Neural progenitor cell (in vitro differentiated cells): ENCODE data around the gene CYB5D1. TPM values are rescaled to one million over a fixed set of nuclear protein-coding genes. Genes with fewer than 3 reads are reported as not detected.

Experiments
- DNase-seq: peaks from one replicate; pipeline ENCODE4 v3.0.0-alpha.2; 2016; ENCODE audit warnings: low spot score
- H2AFZ ChIP-seq: fragments of 200-600 bp; sonication (generic); replicated peaks from 2 replicates; pipeline ENCODE4 v1.6.1; 2016; ENCODE audit warnings: antibody characterized with exemption
- H3F3A ChIP-seq: fragments of 200-600 bp; sonication (generic); 2 replicates; pipeline ENCODE4 v1.6.1; 2016; ENCODE audit warnings: antibody characterized with exemption, low read depth
- H3K27ac ChIP-seq: fragments of 200-600 bp; sonication (generic); 2 replicates; pipeline ENCODE4 v1.5.1; 2016; ENCODE audit warnings: mild to moderate bottlenecking
- H3K27me3 ChIP-seq: fragments of 200-600 bp; sonication (generic); 2 replicates; pipeline ENCODE4 v1.6.1; 2016; ENCODE audit warnings: mild to moderate bottlenecking, moderate library complexity
- H3K36me3 ChIP-seq: fragments of 200-600 bp; sonication (generic); 2 replicates; pipeline ENCODE4 v1.5.1; 2016
- H3K4me1 ChIP-seq: fragments of 200-600 bp; sonication (generic); 2 replicates; pipeline ENCODE4 v1.6.1; 2016; ENCODE audit warnings: mixed run types
- H3K4me2 ChIP-seq: fragments of 200-600 bp; sonication (generic); 2 replicates; pipeline ENCODE4 v1.6.1; 2016
- H3K4me3 ChIP-seq: fragments of 200-600 bp; sonication (generic); 2 replicates; pipeline ENCODE4 v1.5.1; 2016
- H3K79me2 ChIP-seq: fragments of 200-600 bp; sonication (generic); 2 replicates; pipeline ENCODE4 v1.6.1; 2016; ENCODE audit warnings: low read depth
- H3K9ac ChIP-seq: fragments of 200-600 bp; sonication (generic); 2 replicates; pipeline ENCODE4 v1.6.1; 2016
- H3K9me3 ChIP-seq: fragments of 200-600 bp; sonication (generic); 2 replicates; pipeline ENCODE4 v1.5.1; 2016; ENCODE audit warnings: low read depth
- H4K20me1 ChIP-seq: fragments of 200-600 bp; sonication (generic); 2 replicates; pipeline ENCODE4 v1.6.1; 2016; ENCODE audit warnings: low read depth
- H3K27ac Mint-ChIP-seq: 3 replicates; pipeline ENCODE4 v1.8.0; 2021; ENCODE audit warnings: mixed read lengths
- H3K27me3 Mint-ChIP-seq: 2 replicates; pipeline ENCODE4 v1.8.0; 2022; ENCODE audit warnings: low read depth, mild to moderate bottlenecking, inconsistent platforms, moderate library complexity, mixed read lengths; ENCODE audit not compliant: insufficient read depth
- H3K36me3 Mint-ChIP-seq: 3 replicates; pipeline ENCODE4 v1.8.0; 2021; ENCODE audit warnings: mixed read lengths
- H3K4me1 Mint-ChIP-seq: 3 replicates; pipeline ENCODE4 v1.8.0; 2021; ENCODE audit warnings: mixed read lengths
- H3K4me3 Mint-ChIP-seq: 3 replicates; pipeline ENCODE4 v1.8.0; 2021; ENCODE audit warnings: mild to moderate bottlenecking, moderate library complexity, mixed read lengths
- H3K9me3 Mint-ChIP-seq: 3 replicates; pipeline ENCODE4 v1.8.0; 2020; ENCODE audit warnings: mixed read lengths
- EZH2 ChIP-seq: fragments of 200-600 bp; sonication (generic); IDR thresholded peaks from 2 replicates; pipeline ENCODE4 v1.6.1; 2017; ENCODE audit warnings: antibody characterized with exemption, mild to moderate bottlenecking, moderate library complexity
- EZH2phosphoT487 ChIP-seq: fragments of 200-600 bp; sonication (generic); IDR thresholded peaks from 2 replicates; pipeline ENCODE4 v1.6.1; 2017; ENCODE audit warnings: antibody characterized with exemption
- total RNA-seq: library from RNA; depleted of rRNA; stranded (reverse); fragments of >200 nt; gene quantifications from 2 replicates; pipeline ENCODE4 v1.2.3, GENCODE V29; 2015; ENCODE audit warnings: low replicate concordance
- TF ChIP-seq, protein P1 (sequence below): fragments of 200-600 bp; sonication (generic); IDR thresholded peaks from 2 replicates; pipeline ENCODE4 v1.5.1; 2017; ENCODE audit warnings: antibody characterized with exemption, mild to moderate bottlenecking

CYB5D1 gene
- total RNA-seq, 1 donor from 2014 or later, result 12.9 TPM

- Histone ChIP-seq H3K4me2 (peak within 1 kb of the TSS; percentile 91), H3F3A (peaks cover 39% of the 10 kb centered on the region), H2AFZ (peak within 1 kb of the TSS; percentile 98), H3K79me2 (peaks cover 12% of the 10 kb centered on the region), H3K27ac (no peak within 1 kb of the TSS), H4K20me1 (peaks cover 12% of the 10 kb centered on the region), H3K4me1 (peaks cover 17% of the 10 kb centered on the region), H3K4me3 (peak within 1 kb of the TSS; percentile 71), H3K9ac (no peak within 1 kb of the TSS), H3K36me3 (no peaks in the 10 kb centered on the region), H3K9me3 (no peaks in the 10 kb centered on the region), H3K27me3 (peaks cover 45% of the 10 kb centered on the region)
- no peak for TF ChIP-seq EZH2phosphoT487
- TF ChIP-seq, protein P1, sequence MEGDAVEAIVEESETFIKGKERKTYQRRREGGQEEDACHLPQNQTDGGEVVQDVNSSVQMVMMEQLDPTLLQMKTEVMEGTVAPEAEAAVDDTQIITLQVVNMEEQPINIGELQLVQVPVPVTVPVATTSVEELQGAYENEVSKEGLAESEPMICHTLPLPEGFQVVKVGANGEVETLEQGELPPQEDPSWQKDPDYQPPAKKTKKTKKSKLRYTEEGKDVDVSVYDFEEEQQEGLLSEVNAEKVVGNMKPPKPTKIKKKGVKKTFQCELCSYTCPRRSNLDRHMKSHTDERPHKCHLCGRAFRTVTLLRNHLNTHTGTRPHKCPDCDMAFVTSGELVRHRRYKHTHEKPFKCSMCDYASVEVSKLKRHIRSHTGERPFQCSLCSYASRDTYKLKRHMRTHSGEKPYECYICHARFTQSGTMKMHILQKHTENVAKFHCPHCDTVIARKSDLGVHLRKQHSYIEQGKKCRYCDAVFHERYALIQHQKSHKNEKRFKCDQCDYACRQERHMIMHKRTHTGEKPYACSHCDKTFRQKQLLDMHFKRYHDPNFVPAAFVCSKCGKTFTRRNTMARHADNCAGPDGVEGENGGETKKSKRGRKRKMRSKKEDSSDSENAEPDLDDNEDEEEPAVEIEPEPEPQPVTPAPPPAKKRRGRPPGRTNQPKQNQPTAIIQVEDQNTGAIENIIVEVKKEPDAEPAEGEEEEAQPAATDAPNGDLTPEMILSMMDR, result no peak
- no peak for TF ChIP-seq EZH2
- H3K9me3 Mint-ChIP-seq, result no peaks in the 10 kb centered on the region
- peak; percentile 97 for DNase-seq
- peaks cover 29% of the 10 kb centered on the region for H3K4me1 Mint-ChIP-seq
- H3K27me3 Mint-ChIP-seq, result peaks cover 7% of the 10 kb centered on the region
- H3K4me3 Mint-ChIP-seq, result peak within 1 kb of the TSS; percentile 94
- peak within 1 kb of the TSS; percentile 98 for H3K27ac Mint-ChIP-seq
- no peaks in the 10 kb centered on the region for H3K36me3 Mint-ChIP-seq
Observed at GRCh38 chr17:7833795-7834541, 23.8 kb upstream of the CYB5D1 start, which contains the start of gene KDM6B. TSS of gene KDM6B (plus strand) at chr17:7834217. CDS start at chr17:7845555, 11,338 bp downstream.

- Histone ChIP-seq H2AFZ (no peak overlapping the region), H3F3A (peaks cover 43% of the 10 kb centered on the region), H3K9ac (no peak overlapping the region), H3K9me3 (no peaks in the 10 kb centered on the region), H3K4me1 (peaks cover 22% of the 10 kb centered on the region), H4K20me1 (peaks cover 18% of the 10 kb centered on the region), H3K27me3 (peaks cover 40% of the 10 kb centered on the region), H3K4me2 (peak overlapping the region; percentile 91), H3K27ac (no peak overlapping the region), H3K36me3 (no peaks in the 10 kb centered on the region), H3K79me2 (peaks cover 18% of the 10 kb centered on the region), H3K4me3 (peak overlapping the region; percentile 71)
- H3K4me3 Mint-ChIP-seq, result peak overlapping the region; percentile 94
- H3K27ac Mint-ChIP-seq, result peak overlapping the region; percentile 98
- H3K4me1 Mint-ChIP-seq, result peaks cover 35% of the 10 kb centered on the region
- no peaks in the 10 kb centered on the region for H3K36me3 Mint-ChIP-seq
- TF ChIP-seq, protein P1, result no peak
- no peak for TF ChIP-seq EZH2
- TF ChIP-seq EZH2phosphoT487, result no peak
- H3K27me3 Mint-ChIP-seq, result peaks cover 6% of the 10 kb centered on the region
- no peak for DNase-seq
- H3K9me3 Mint-ChIP-seq, result no peaks in the 10 kb centered on the region
Observed at GRCh38 chr17:7834542-7834956, 23.3 kb upstream of the CYB5D1 start.

GRCh38 chr17:7834957-7835813 is 22.6 kb upstream of the CYB5D1 start:
- no peaks in the 10 kb centered on the region for H3K9me3 Mint-ChIP-seq
- Histone ChIP-seq H3K4me1 (peaks cover 28% of the 10 kb centered on the region), H3K4me3 (peak overlapping the region; percentile 71), H3K9ac (no peak overlapping the region), H3K36me3 (no peaks in the 10 kb centered on the region), H3K4me2 (peak overlapping the region; percentile 91), H3K9me3 (no peaks in the 10 kb centered on the region), H3F3A (peaks cover 49% of the 10 kb centered on the region), H4K20me1 (peaks cover 24% of the 10 kb centered on the region), H3K79me2 (peaks cover 24% of the 10 kb centered on the region), H3K27me3 (peaks cover 34% of the 10 kb centered on the region), H3K27ac (no peak overlapping the region), H2AFZ (no peak overlapping the region)
- peak overlapping the region; percentile 94 for H3K4me3 Mint-ChIP-seq
- DNase-seq, result peak; percentile 99
- peak overlapping the region; percentile 98 for H3K27ac Mint-ChIP-seq
- H3K36me3 Mint-ChIP-seq, result no peaks in the 10 kb centered on the region
- peaks cover 6% of the 10 kb centered on the region for H3K27me3 Mint-ChIP-seq
- TF ChIP-seq, protein P1, result peak; percentile 84
- TF ChIP-seq EZH2, result no peak
- H3K4me1 Mint-ChIP-seq, result peaks cover 41% of the 10 kb centered on the region
